ENCODE measurements around the gene DNAH5.

- TF ChIP-seq CTCF (IDR thresholded peaks at IDR 0.05) (no peak), POLR2A (IDR thresholded peaks at IDR 0.05; ENCODE audit: low read depth) (no peak)
Measured at GRCh38 chr5:13664377-13664776, 280.1 kb downstream of the DNAH5 start.

Data from esophagus muscularis mucosa (tissue), 3 donors.